Measurements from ENCODE around the gene DRAXIN. TPM values are rescaled to one million over a fixed set of nuclear protein-coding genes. Genes with fewer than 3 reads are reported as not detected.

The DRAXIN gene
- total RNA-seq, 1 experiment from 2014 or later: 5.5 TPM

DNA sequence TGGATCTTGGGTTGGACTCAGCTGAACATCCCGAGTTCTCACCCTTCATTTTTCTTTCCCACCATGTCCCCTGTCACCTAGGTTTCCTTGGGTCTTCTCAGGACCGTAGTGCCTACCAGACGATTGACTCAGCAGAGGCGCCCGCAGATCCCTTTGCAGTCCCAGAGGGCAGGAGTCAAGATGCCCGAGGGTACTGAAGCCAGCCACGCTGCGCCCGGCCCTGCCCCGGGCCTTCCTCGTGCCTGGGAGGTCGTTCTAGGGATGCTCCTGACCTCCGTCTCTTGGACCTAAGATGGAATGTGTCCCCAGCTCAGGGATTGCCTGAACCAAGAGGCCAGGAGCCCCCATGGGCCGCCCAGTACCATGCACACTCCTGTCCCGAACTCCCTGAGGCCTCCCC lies 58.5 kb downstream of the DRAXIN start:
- Histone ChIP-seq H3K9me3 (ENCODE audit: low read depth, low read length, poor library complexity, severe bottlenecking) (no peaks in the 10 kb centered on the region), H3K4me3 (ENCODE audit: low read depth, low read length, poor library complexity, severe bottlenecking) (no peak overlapping the region), H3K27me3 (replicated peaks; ENCODE audit: insufficient read depth, low read depth, low read length, poor library complexity) (no peaks in the 10 kb centered on the region), H3K4me1 (ENCODE audit: insufficient read depth, low read length, poor library complexity, severe bottlenecking) (peaks cover 5% of the 10 kb centered on the region), H3K27ac (ENCODE audit: low read depth, low read length, poor library complexity, severe bottlenecking) (no peak overlapping the region), H3K36me3 (ENCODE audit: insufficient read depth, low read length, poor library complexity, severe bottlenecking) (no peaks in the 10 kb centered on the region)
- intact Hi-C loops (cut with micrococcal nuclease; ENCODE audit: unreplicated experiment): no loop called here
- DNase-seq (ENCODE audit: low spot score): no peak
- ChIA-PET POLR2A (ENCODE audit: low non-redundant PET) (no interaction called here), CTCF (no interaction called here)
- no peak for TF ChIP-seq EZH2 (IDR thresholded peaks at IDR 0.05; ENCODE audit: borderline replicate concordance, low read depth, low read length, poor library complexity, severe bottlenecking)
- TF ChIP-seq, protein P1, sequence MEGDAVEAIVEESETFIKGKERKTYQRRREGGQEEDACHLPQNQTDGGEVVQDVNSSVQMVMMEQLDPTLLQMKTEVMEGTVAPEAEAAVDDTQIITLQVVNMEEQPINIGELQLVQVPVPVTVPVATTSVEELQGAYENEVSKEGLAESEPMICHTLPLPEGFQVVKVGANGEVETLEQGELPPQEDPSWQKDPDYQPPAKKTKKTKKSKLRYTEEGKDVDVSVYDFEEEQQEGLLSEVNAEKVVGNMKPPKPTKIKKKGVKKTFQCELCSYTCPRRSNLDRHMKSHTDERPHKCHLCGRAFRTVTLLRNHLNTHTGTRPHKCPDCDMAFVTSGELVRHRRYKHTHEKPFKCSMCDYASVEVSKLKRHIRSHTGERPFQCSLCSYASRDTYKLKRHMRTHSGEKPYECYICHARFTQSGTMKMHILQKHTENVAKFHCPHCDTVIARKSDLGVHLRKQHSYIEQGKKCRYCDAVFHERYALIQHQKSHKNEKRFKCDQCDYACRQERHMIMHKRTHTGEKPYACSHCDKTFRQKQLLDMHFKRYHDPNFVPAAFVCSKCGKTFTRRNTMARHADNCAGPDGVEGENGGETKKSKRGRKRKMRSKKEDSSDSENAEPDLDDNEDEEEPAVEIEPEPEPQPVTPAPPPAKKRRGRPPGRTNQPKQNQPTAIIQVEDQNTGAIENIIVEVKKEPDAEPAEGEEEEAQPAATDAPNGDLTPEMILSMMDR (conservative IDR thresholded peaks at IDR 0.05; ENCODE audit: low read depth, low read length): no peak
- no TSS peak for BruUV-seq (replicated peaks)

GRCh38 chr1:11751087-11751486 lies 59.6 kb downstream of the DRAXIN start:
- no peak overlapping the region for H3K4me3 ChIP-seq (ENCODE audit: low read depth, low read length, poor library complexity, severe bottlenecking)
- CTCF ChIA-PET: no interaction called here
- POLR2A ChIA-PET (ENCODE audit: low non-redundant PET): no interaction called here
- no peaks in the 10 kb centered on the region for H3K36me3 ChIP-seq (ENCODE audit: insufficient read depth, low read length, poor library complexity, severe bottlenecking)
- no TSS peak for BruUV-seq (replicated peaks)
- no peak for DNase-seq (ENCODE audit: low spot score)
- H3K9me3 ChIP-seq (ENCODE audit: low read depth, low read length, poor library complexity, severe bottlenecking): no peaks in the 10 kb centered on the region
- peaks cover 5% of the 10 kb centered on the region for H3K4me1 ChIP-seq (ENCODE audit: insufficient read depth, low read length, poor library complexity, severe bottlenecking)
- H3K27ac ChIP-seq (ENCODE audit: low read depth, low read length, poor library complexity, severe bottlenecking): no peak overlapping the region
- no peak for TF ChIP-seq EZH2 (IDR thresholded peaks at IDR 0.05; ENCODE audit: borderline replicate concordance, low read depth, low read length, poor library complexity, severe bottlenecking)
- TF ChIP-seq, protein P1 (conservative IDR thresholded peaks at IDR 0.05; ENCODE audit: low read depth, low read length): no peak
- intact Hi-C loops (cut with micrococcal nuclease; ENCODE audit: unreplicated experiment): no loop called here
- no peaks in the 10 kb centered on the region for H3K27me3 ChIP-seq (replicated peaks; ENCODE audit: insufficient read depth, low read depth, low read length, poor library complexity)

GRCh38 chr1:11752359-11753088 lies 61.0 kb downstream of the DRAXIN start:
- Histone ChIP-seq H3K27me3 (replicated peaks; ENCODE audit: insufficient read depth, low read depth, low read length, poor library complexity) (no peaks in the 10 kb centered on the region), H3K4me3 (ENCODE audit: low read depth, low read length, poor library complexity, severe bottlenecking) (no peak overlapping the region), H3K4me1 (ENCODE audit: insufficient read depth, low read length, poor library complexity, severe bottlenecking) (peaks cover 5% of the 10 kb centered on the region), H3K9me3 (ENCODE audit: low read depth, low read length, poor library complexity, severe bottlenecking) (no peaks in the 10 kb centered on the region), H3K36me3 (ENCODE audit: insufficient read depth, low read length, poor library complexity, severe bottlenecking) (no peaks in the 10 kb centered on the region), H3K27ac (ENCODE audit: low read depth, low read length, poor library complexity, severe bottlenecking) (no peak overlapping the region)
- ChIA-PET POLR2A (ENCODE audit: low non-redundant PET) (interaction anchor here (0.6 kb wide), 1 partner anchor 73 kb away, joined by 9 read pairs; no protein-coding TSS in a partner anchor), CTCF (no interaction called here)
- BruUV-seq (replicated peaks): no TSS peak
- TF ChIP-seq, protein P1 (conservative IDR thresholded peaks at IDR 0.05; ENCODE audit: low read depth, low read length): no peak
- TF ChIP-seq EZH2 (IDR thresholded peaks at IDR 0.05; ENCODE audit: borderline replicate concordance, low read depth, low read length, poor library complexity, severe bottlenecking): no peak
- DNase-seq (ENCODE audit: low spot score): peak; percentile 35
- intact Hi-C loops (cut with micrococcal nuclease; ENCODE audit: unreplicated experiment): no loop called here
